ENCODE results near the gene IFT172.

DNA sequence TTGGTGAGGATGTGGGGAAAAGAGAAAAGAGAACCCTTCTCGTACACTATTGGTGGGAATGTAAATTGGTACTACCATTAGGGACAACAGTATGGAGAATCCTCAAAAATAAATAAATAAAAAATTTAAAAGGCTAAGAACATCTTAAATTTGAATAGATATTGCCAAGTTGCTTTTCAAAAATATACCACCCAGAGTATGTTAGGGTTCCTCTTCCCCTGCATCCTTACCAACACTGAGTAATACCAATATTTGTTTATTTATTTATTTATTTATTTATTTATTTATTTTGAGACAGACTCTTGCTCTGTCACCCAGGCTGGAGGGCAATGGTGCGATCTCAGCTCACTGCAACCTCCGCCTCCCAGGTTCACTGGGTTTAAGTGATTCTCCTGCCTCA is 66.6 kb downstream of the IFT172 start:
- TF ChIP-seq, protein P1, sequence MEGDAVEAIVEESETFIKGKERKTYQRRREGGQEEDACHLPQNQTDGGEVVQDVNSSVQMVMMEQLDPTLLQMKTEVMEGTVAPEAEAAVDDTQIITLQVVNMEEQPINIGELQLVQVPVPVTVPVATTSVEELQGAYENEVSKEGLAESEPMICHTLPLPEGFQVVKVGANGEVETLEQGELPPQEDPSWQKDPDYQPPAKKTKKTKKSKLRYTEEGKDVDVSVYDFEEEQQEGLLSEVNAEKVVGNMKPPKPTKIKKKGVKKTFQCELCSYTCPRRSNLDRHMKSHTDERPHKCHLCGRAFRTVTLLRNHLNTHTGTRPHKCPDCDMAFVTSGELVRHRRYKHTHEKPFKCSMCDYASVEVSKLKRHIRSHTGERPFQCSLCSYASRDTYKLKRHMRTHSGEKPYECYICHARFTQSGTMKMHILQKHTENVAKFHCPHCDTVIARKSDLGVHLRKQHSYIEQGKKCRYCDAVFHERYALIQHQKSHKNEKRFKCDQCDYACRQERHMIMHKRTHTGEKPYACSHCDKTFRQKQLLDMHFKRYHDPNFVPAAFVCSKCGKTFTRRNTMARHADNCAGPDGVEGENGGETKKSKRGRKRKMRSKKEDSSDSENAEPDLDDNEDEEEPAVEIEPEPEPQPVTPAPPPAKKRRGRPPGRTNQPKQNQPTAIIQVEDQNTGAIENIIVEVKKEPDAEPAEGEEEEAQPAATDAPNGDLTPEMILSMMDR (IDR thresholded peaks at IDR 0.05): no peak
- no peak for TF ChIP-seq EP300 (IDR thresholded peaks at IDR 0.05)

All from esophagus muscularis mucosa (tissue), 3 donors.